ENCODE results near the gene DLG1.

DNA sequence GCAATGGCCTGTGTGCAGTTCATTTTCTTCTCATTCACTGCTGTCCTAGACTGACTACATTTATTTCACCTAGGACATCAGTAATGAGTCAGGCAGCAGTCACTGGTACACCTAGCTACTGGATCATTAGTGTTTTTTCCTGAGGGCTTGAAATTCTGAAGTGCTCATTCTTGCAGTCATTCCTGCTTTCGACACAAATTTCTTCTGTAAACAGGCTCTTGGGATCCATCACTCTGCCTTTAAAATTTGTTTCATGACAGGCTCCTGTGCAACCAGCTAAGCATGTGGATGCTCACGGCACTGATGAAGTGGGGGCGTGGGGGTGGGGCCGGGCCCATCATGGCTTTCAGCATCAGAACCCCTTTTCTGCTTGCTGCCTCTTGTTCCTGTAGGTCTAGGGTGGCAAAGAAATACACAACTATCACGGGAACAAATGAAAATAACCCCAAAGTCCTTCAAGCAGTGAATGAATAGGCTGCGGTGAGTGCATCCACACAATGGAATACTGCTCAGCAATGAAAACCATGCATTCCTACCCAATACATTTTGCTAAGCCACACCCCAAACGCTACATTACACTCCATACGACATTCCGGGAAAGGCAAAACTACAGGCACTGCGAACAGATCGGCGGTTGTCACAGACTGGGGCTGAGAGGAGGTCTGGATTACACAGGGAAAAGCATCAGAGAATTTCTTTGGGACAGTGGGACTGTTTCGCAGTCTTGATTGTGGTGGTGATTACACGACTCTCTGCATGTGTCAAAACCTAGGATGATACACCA lies 259.5 kb downstream of the DLG1 start:
- no peak for TF ChIP-seq POLR2A (IDR thresholded peaks at IDR 0.05; ENCODE audit: low read length)
- no peak for TF ChIP-seq GATA1 (IDR thresholded peaks at IDR 0.05; ENCODE audit: low read depth, low read length)
